Measurements from ENCODE around the gene GARNL3.

Gene GARNL3

GRCh38 chr9:127233989-127234388 lies 30.6 kb upstream of the GARNL3 start:
- DNase-seq = no peak

GRCh38 chr9:127237801-127238200 lies 26.8 kb upstream of the GARNL3 start:
- no peak for DNase-seq

GRCh38 chr9:127241354-127241753 lies 23.2 kb upstream of the GARNL3 start:
- DNase-seq = no peak

- peak; percentile 92 to 93 for DNase-seq
Observed at GRCh38 chr9:127244609-127245601, 19.7 kb upstream of the GARNL3 start.

GRCh38 chr9:127245637-127246164 lies 18.9 kb upstream of the GARNL3 start:
- no peak for DNase-seq

- no peak for DNase-seq
Observed at GRCh38 chr9:127248241-127248640, 16.3 kb upstream of the GARNL3 start.

GRCh38 chr9:127249877-127250276 lies 14.7 kb upstream of the GARNL3 start:
- no peak for DNase-seq

- DNase-seq = no peak
Observed at GRCh38 chr9:127250896-127251391, 13.6 kb upstream of the GARNL3 start.

- DNase-seq = no peak
Observed at GRCh38 chr9:127252410-127253318, 11.9 kb upstream of the GARNL3 start.

GRCh38 chr9:127253446-127253845 lies 11.1 kb upstream of the GARNL3 start:
- no peak for DNase-seq

GRCh38 chr9:127255692-127256091 lies 8.9 kb upstream of the GARNL3 start:
- no peak for DNase-seq

GRCh38 chr9:127256324-127256723 lies 8.2 kb upstream of the GARNL3 start:
- no peak for DNase-seq

- no peak for DNase-seq
Observed at GRCh38 chr9:127258606-127259471, 5.7 kb upstream of the GARNL3 start.

GRCh38 chr9:127262602-127263001 lies 2.0 kb upstream of the GARNL3 start:
- DNase-seq = no peak

- no peak for DNase-seq
Observed at GRCh38 chr9:127263237-127263636, 1.3 kb upstream of the GARNL3 start.

- DNase-seq = no peak
Observed at GRCh38 chr9:127263664-127264063, 910 bp upstream of the GARNL3 start.

GRCh38 chr9:127267793-127268525 lies 3.4 kb downstream of the GARNL3 start:
- no peak for DNase-seq

- no peak for DNase-seq
Observed at GRCh38 chr9:127269449-127269848, 4.9 kb downstream of the GARNL3 start.

GRCh38 chr9:127273326-127273725 lies 8.8 kb downstream of the GARNL3 start:
- DNase-seq = no peak

- no peak for DNase-seq
Observed at GRCh38 chr9:127277099-127277498, 12.5 kb downstream of the GARNL3 start.

- no peak for DNase-seq
Observed at GRCh38 chr9:127277770-127278169, 13.2 kb downstream of the GARNL3 start.

All from activated CD4-positive, alpha-beta T cell treated with anti-CD3 and anti-CD28 coated beads for 4 hours (primary cell).